Gastrocnemius medialis (tissue), 4 donors: Measurements from ENCODE around the gene NLRP11.

ENCODE experiments used
- POLR2A ChIP-seq, 2 donors: fragments of 450-650 bp; IDR thresholded peaks; one replicate each; pipeline ENCODE4 v1.6.1; 2017; ENCODE audit warnings: antibody characterized with exemption in 2 of 2, mild to moderate bottlenecking in 2 of 2, moderate library complexity in 2 of 2
- TF ChIP-seq, protein P1 (sequence below), 5 experiments: fragments of 450-650 bp in 3 of 5; fragments of 200-600 bp in 2 of 5; sonication (generic) in 2 of 5; IDR thresholded peaks in 4 of 5; conservative IDR thresholded peaks in 1 of 5; 1 replicate in 4 of 5; 2 replicates in 1 of 5; pipeline ENCODE4 v1.5.1; 2016 to 2019; ENCODE audit warnings: antibody characterized with exemption in 5 of 5, mild to moderate bottlenecking in 3 of 5, moderate library complexity in 3 of 5

DNA sequence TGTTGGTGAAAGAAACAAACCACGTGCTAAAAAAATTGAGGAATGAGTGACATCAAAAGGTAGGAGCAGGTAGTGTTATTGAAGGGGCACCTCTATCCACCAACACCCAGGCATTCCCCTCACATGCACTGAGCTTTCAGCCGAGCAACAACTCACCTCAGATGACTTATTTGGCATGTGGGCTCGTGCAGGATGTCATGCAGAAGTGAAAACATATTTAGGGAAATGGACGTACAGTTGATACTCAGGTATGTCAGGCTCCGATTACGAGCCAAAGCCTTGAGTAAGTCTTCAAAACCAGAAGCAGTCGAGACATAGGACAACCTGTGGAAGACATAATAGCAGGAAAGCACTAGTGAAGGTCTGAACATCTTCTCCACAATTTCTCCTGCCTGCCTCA, 30.4 kb downstream of the NLRP11 start:
- TF ChIP-seq, protein P1, sequence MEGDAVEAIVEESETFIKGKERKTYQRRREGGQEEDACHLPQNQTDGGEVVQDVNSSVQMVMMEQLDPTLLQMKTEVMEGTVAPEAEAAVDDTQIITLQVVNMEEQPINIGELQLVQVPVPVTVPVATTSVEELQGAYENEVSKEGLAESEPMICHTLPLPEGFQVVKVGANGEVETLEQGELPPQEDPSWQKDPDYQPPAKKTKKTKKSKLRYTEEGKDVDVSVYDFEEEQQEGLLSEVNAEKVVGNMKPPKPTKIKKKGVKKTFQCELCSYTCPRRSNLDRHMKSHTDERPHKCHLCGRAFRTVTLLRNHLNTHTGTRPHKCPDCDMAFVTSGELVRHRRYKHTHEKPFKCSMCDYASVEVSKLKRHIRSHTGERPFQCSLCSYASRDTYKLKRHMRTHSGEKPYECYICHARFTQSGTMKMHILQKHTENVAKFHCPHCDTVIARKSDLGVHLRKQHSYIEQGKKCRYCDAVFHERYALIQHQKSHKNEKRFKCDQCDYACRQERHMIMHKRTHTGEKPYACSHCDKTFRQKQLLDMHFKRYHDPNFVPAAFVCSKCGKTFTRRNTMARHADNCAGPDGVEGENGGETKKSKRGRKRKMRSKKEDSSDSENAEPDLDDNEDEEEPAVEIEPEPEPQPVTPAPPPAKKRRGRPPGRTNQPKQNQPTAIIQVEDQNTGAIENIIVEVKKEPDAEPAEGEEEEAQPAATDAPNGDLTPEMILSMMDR (IDR thresholded peaks at IDR 0.05 in 4 of 5, conservative IDR thresholded peaks at IDR 0.05 in 1 of 5), result no peak
- no peak for TF ChIP-seq POLR2A (IDR thresholded peaks at IDR 0.05)
